Fibroblast of pulmonary artery (primary cell): ENCODE measurements around the gene PARD6G.

ENCODE experiments used
- DNase-seq: peaks from one replicate; pipeline ENCODE4 v3.0.0-alpha.2; 2010; ENCODE audit warnings: low read depth
- H3K4me3 ChIP-seq: replicated peaks from 2 replicates; pipeline ENCODE4 v1.5.1; 2011; ENCODE audit warnings: low read depth, mild to moderate bottlenecking, control low read depth, low read length, moderate library complexity
- CTCF ChIP-seq: IDR thresholded peaks from 2 replicates; pipeline ENCODE4 v1.5.1; 2011; ENCODE audit warnings: mild to moderate bottlenecking, control low read depth, low read length, inconsistent platforms; ENCODE audit errors: missing control alignments

PARD6G gene

GRCh38 chr18:80194874-80195570, 52.3 kb downstream of the PARD6G start:
- no peak for DNase-seq
- TF ChIP-seq CTCF: no peak
- H3K4me3 ChIP-seq: no peak overlapping the region

- TF ChIP-seq CTCF: no peak
- DNase-seq: no peak
- no peak overlapping the region for H3K4me3 ChIP-seq
Measured at GRCh38 chr18:80193701-80194100, 53.6 kb downstream of the PARD6G start.

- H3K4me3 ChIP-seq: no peak overlapping the region
- no peak for TF ChIP-seq CTCF
- no peak for DNase-seq
Measured at GRCh38 chr18:80192653-80193385, 54.5 kb downstream of the PARD6G start.

GRCh38 chr18:80191907-80192652, 55.2 kb downstream of the PARD6G start:
- no peak overlapping the region for H3K4me3 ChIP-seq
- TF ChIP-seq CTCF: no peak
- no peak for DNase-seq

GRCh38 chr18:80191264-80191663, 56.0 kb downstream of the PARD6G start:
- no peak for TF ChIP-seq CTCF
- no peak for DNase-seq
- H3K4me3 ChIP-seq: no peak overlapping the region

- no peak for TF ChIP-seq CTCF
- H3K4me3 ChIP-seq: no peak overlapping the region
- DNase-seq: no peak
Measured at GRCh38 chr18:80190311-80190710, 57.0 kb downstream of the PARD6G start.
